ENCODE data around the gene CPZ. TPM values are rescaled to one million over a fixed set of nuclear protein-coding genes. Genes with fewer than 3 reads are reported as not detected.
A peak's percentile ranks its signal among the peaks of the same experiment; 100 is the strongest.

Gene CPZ
- polyA plus RNA-seq, 1 donor (not counting 4 experiments of a cell fraction or from before 2014, with no cell fraction given): not detected

DNA sequence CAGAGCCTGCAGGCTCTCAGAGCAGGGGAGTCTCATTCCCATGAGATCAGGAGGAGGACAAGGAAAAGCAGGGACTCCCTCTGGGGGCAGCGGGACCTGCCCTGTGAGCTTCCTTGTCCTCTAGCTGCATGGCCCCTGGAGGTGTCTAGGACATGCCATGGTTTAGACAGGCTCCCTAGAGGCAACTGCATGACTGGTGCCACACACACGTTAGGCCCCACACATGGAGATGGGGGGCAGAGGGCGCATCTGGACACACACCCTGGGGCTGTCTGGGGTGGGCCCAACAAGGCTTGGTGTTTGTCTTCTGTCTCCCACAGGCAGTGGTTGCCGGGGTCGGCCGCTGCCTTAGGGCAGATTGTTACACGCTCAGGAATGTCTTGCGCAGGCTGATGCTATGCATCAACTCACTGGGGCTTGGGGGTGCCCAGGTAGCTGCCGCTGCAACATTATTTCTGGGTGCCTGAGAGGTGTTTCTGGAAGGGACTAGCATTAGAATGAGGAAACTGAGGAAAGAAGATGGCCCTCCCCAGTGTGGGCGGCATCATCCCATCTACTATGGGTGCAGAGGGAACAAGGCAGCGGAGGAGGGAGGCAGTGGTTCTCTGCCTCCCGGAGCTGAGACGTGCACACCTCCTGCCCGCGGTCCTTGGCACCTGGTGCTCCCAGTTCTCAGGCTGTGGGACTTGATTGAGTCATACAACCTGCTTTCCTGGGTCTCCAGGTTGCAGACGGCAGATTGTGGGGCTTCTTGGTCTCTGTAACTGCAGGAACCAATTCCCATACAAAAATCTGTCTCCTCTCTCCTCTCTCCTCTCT, 44.4 kb upstream of the CPZ start:
- no peaks in the 10 kb centered on the region for H3K36me3 ChIP-seq (ENCODE audit: control insufficient read depth in 2 of 2, extremely low read depth in 1 of 2, insufficient read depth in 2 of 2, low read length in 2 of 2)
- H2AFZ ChIP-seq (ENCODE audit: control insufficient read depth, low read length): no peak overlapping the region
- peak; percentile 17 for DNase-seq (ENCODE audit: low read depth, low spot score)
- H3K9me1 ChIP-seq (ENCODE audit: control insufficient read depth, extremely low read depth, insufficient read depth, low read length): no peaks in the 10 kb centered on the region
- H4K20me1 ChIP-seq (ENCODE audit: control insufficient read depth, extremely low read depth, insufficient read depth, low read length): no peaks in the 10 kb centered on the region
- H3K9ac ChIP-seq (ENCODE audit: control insufficient read depth, extremely low read depth, insufficient read depth, low read length): no peak overlapping the region
- no peak overlapping the region for H3K4me3 ChIP-seq (ENCODE audit: control insufficient read depth in 2 of 3, extremely low read depth in 1 of 3, insufficient read depth in 2 of 3, low read depth in 1 of 3, low read length in 3 of 3)
- no peak for FAIRE-seq
- H3K27me3 ChIP-seq (ENCODE audit: control insufficient read depth, extremely low read depth, insufficient read depth, low read length): peaks cover 4% of the 10 kb centered on the region
- H3K4me1 ChIP-seq (ENCODE audit: control insufficient read depth, extremely low read depth, insufficient read depth, low read length): peaks cover 11% of the 10 kb centered on the region
- TF ChIP-seq CTCF (optimal IDR thresholded peaks at IDR 0.05 in 1 of 3, IDR thresholded peaks at IDR 0.05 in 1 of 3, conservative IDR thresholded peaks at IDR 0.05 in 1 of 3; ENCODE audit: extremely low read depth in 1 of 3, insufficient read depth in 2 of 3, low read length in 3 of 3) (no peak), EZH2 (IDR thresholded peaks at IDR 0.05; ENCODE audit: low read length) (no peak)
- H3K9me3 ChIP-seq (ENCODE audit: control insufficient read depth, low read depth, low read length): no peaks in the 10 kb centered on the region
- dilution Hi-C loops (cut with MboI; ENCODE audit: extremely low pct_ligation_motif_present, low sequenced_read_pairs): no loop called here
- H3K79me2 ChIP-seq (ENCODE audit: control insufficient read depth, insufficient read depth, low read length): no peaks in the 10 kb centered on the region
- H3K4me2 ChIP-seq (ENCODE audit: control insufficient read depth, extremely low read depth, insufficient read depth, low read depth, low read length): no peak overlapping the region
- no peak overlapping the region for H3K27ac ChIP-seq (ENCODE audit: control insufficient read depth, insufficient read depth, low read length)

DNA sequence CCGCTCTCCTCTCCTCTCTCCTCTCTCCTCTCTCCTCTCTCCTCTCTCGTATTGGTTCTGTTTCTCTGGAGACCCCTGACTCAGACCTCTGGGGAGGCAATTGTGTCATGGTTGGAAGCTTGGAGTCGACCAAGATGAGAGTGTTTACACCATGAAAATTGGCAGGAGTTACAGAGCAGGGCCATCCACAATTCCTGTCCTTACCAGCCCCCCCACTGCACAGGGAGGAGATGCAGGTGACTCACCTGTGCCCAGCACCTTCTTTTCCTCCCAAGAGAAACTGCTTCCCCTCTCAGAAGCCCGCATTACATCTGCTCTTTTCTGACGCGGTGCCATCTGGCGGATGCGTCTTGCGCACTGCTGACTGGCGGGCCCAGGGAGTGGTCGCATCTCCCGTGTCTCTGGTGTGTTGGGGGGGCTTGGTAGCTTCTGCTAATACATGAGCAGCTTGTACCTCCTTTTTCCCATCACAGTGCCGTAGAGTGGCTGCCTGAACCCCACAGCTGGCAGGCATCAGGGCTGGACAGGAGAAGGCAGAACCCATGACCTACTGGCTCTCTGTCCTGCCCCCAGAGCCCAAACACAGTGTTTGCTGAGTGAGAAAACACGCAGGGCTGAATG, 43.7 kb upstream of the CPZ start:
- no peak overlapping the region for H3K4me2 ChIP-seq (ENCODE audit: control insufficient read depth, extremely low read depth, insufficient read depth, low read depth, low read length)
- no peaks in the 10 kb centered on the region for H4K20me1 ChIP-seq (ENCODE audit: control insufficient read depth, extremely low read depth, insufficient read depth, low read length)
- FAIRE-seq (no peak), DNase-seq (ENCODE audit: low read depth, low spot score) (no peak)
- dilution Hi-C loops (cut with MboI; ENCODE audit: extremely low pct_ligation_motif_present, low sequenced_read_pairs): no loop called here
- no peaks in the 10 kb centered on the region for H3K36me3 ChIP-seq (ENCODE audit: control insufficient read depth in 2 of 2, extremely low read depth in 1 of 2, insufficient read depth in 2 of 2, low read length in 2 of 2)
- peaks cover 11% of the 10 kb centered on the region for H3K4me1 ChIP-seq (ENCODE audit: control insufficient read depth, extremely low read depth, insufficient read depth, low read length)
- H3K9ac ChIP-seq (ENCODE audit: control insufficient read depth, extremely low read depth, insufficient read depth, low read length): no peak overlapping the region
- TF ChIP-seq CTCF (optimal IDR thresholded peaks at IDR 0.05 in 1 of 3, IDR thresholded peaks at IDR 0.05 in 1 of 3, conservative IDR thresholded peaks at IDR 0.05 in 1 of 3; ENCODE audit: extremely low read depth in 1 of 3, insufficient read depth in 2 of 3, low read length in 3 of 3): no peak
- no peak for TF ChIP-seq EZH2 (IDR thresholded peaks at IDR 0.05; ENCODE audit: low read length)
- no peak overlapping the region for H3K27ac ChIP-seq (ENCODE audit: control insufficient read depth, insufficient read depth, low read length)
- no peaks in the 10 kb centered on the region for H3K79me2 ChIP-seq (ENCODE audit: control insufficient read depth, insufficient read depth, low read length)
- H3K4me3 ChIP-seq (ENCODE audit: control insufficient read depth in 2 of 3, extremely low read depth in 1 of 3, insufficient read depth in 2 of 3, low read depth in 1 of 3, low read length in 3 of 3): no peak overlapping the region
- H3K27me3 ChIP-seq (ENCODE audit: control insufficient read depth, extremely low read depth, insufficient read depth, low read length): peaks cover 4% of the 10 kb centered on the region
- no peaks in the 10 kb centered on the region for H3K9me1 ChIP-seq (ENCODE audit: control insufficient read depth, extremely low read depth, insufficient read depth, low read length)
- no peaks in the 10 kb centered on the region for H3K9me3 ChIP-seq (ENCODE audit: control insufficient read depth, low read depth, low read length)
- no peak overlapping the region for H2AFZ ChIP-seq (ENCODE audit: control insufficient read depth, low read length)
